ENCODE measurements around the gene ABCF3.
A peak's percentile ranks its signal among the peaks of the same experiment; 100 is the strongest.

Gene ABCF3

GRCh38 chr3:184211297-184211696 is 25.3 kb downstream of the ABCF3 start (continued):
- TF ChIP-seq, protein P1, sequence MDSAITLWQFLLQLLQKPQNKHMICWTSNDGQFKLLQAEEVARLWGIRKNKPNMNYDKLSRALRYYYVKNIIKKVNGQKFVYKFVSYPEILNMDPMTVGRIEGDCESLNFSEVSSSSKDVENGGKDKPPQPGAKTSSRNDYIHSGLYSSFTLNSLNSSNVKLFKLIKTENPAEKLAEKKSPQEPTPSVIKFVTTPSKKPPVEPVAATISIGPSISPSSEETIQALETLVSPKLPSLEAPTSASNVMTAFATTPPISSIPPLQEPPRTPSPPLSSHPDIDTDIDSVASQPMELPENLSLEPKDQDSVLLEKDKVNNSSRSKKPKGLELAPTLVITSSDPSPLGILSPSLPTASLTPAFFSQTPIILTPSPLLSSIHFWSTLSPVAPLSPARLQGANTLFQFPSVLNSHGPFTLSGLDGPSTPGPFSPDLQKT (IDR thresholded peaks at IDR 0.05; ENCODE audit: borderline replicate concordance, low read depth, low read length), result no peak
- TF ChIP-seq ZNF707 (tag by site-specific recombination; IDR thresholded peaks at IDR 0.05) (no peak), ZBTB17 (tag by site-specific recombination; IDR thresholded peaks at IDR 0.05) (no peak)

- ChIA-PET POLR2A (no interaction called here), CTCF (interaction anchor here (1.2 kb wide), 1 partner anchor 16 kb away, joined by 4 read pairs; no protein-coding TSS in a partner anchor)
- no peak overlapping the region for H3K27ac ChIP-seq (ENCODE audit: extremely low read depth, low read depth, low read length)
These were observed 25.7 kb downstream of the ABCF3 start for GRCh38 chr3:184211718-184212117.

DNA sequence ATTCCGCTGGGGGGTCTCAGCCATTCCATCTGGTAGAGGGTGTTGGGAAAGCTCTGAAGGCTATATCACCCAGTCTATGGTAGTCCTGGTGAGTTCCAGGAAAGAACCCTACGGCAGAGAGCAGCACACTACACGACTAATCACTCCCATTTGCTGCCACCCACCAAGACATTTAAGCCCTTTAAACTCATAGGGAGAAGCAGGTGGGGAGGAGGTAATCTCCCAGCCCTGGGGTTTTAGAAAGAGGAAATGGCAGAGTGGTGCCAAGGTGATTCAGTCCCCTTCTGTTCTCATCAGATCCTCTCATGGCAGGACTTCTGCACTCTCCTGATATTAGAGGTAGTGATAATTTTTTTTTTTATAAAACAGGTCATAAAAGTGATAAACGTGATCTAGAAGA is 32.8 kb downstream of the ABCF3 start:
- Histone ChIP-seq H3K9me3 (ENCODE audit: control insufficient read depth, insufficient read depth, low read depth, low read length) (no peaks in the 10 kb centered on the region), H3K36me3 (ENCODE audit: control insufficient read depth in 2 of 2, insufficient read depth in 1 of 2, low read length in 2 of 2) (no peaks in the 10 kb centered on the region), H3K4me1 (ENCODE audit: control insufficient read depth, insufficient read depth, low read length) (no peaks in the 10 kb centered on the region), H3K4me3 (ENCODE audit: low read depth, low read length) (no peak overlapping the region), H3K27ac (ENCODE audit: extremely low read depth, low read depth, low read length) (no peak overlapping the region)
- 0 out of 2 replicates have a peak, but pooled peaks have one; percentile 22 for TF ChIP-seq ZIC2 (tag by site-specific recombination; IDR thresholded peaks at IDR 0.05)
- no peak for TF ChIP-seq YY1 (tag by site-specific recombination; IDR thresholded peaks at IDR 0.05)
- CTCF ChIA-PET, result interaction anchor here (0.5 to 3.0 kb wide), 3 partner anchors 8 to 72 kb away, joined by 3 to 25 read pairs (median 5); no protein-coding TSS in a partner anchor
- POLR2A ChIA-PET, result no interaction called here

More at GRCh38 chr3:184211718-184212117, 25.7 kb downstream of the ABCF3 start:
- Histone ChIP-seq H3K9me3 (ENCODE audit: control insufficient read depth, insufficient read depth, low read depth, low read length) (no peaks in the 10 kb centered on the region), H3K4me3 (ENCODE audit: low read depth, low read length) (no peak overlapping the region), H3K36me3 (ENCODE audit: control insufficient read depth in 2 of 2, insufficient read depth in 1 of 2, low read length in 2 of 2) (no peaks in the 10 kb centered on the region), H3K4me1 (ENCODE audit: control insufficient read depth, insufficient read depth, low read length) (no peaks in the 10 kb centered on the region)
- no peak for TF ChIP-seq ZNF426 (tag by site-specific recombination; IDR thresholded peaks at IDR 0.05)
- TF ChIP-seq ZNF10 (tag by site-specific recombination; IDR thresholded peaks at IDR 0.05), result no peak
- no peak for TF ChIP-seq ZNF561 (tag by site-specific recombination; IDR thresholded peaks at IDR 0.05; ENCODE audit: borderline replicate concordance)
- TF ChIP-seq, protein P2, sequence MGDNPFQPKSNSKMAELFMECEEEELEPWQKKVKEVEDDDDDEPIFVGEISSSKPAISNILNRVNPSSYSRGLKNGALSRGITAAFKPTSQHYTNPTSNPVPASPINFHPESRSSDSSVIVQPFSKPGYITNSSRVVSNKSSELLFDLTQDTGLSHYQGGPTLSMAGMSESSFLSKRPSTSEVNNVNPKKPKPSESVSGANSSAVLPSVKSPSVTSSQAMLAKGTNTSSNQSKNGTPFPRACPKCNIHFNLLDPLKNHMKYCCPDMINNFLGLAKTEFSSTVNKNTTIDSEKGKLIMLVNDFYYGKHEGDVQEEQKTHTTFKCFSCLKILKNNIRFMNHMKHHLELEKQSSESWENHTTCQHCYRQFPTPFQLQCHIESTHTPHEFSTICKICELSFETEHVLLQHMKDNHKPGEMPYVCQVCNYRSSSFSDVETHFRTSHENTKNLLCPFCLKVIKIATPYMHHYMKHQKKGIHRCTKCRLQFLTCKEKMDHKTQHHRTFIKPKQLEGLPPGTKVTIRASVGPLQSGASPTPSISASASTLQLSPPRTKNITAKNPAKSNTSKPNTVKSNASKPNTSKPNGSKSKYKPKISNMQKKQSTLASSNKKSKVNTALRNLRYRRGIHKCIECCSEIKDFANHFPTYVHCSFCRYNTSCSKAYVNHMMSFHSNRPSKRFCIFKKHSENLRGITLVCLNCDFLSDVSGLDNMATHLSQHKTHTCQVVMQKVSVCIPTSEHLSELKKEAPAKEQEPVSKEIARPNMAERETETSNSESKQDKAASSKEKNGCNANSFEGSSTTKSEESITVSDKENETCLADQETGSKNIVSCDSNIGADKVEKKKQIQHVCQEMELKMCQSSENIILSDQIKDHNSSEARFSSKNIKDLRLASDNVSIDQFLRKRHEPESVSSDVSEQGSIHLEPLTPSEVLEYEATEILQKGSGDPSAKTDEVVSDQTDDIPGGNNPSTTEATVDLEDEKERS (tag by site-specific recombination; IDR thresholded peaks at IDR 0.05), result no peak
- no peak for TF ChIP-seq ZNF768 (tag by site-specific recombination; IDR thresholded peaks at IDR 0.05)
- TF ChIP-seq PRDM4 (tag by site-specific recombination; IDR thresholded peaks at IDR 0.05), result no peak

DNA sequence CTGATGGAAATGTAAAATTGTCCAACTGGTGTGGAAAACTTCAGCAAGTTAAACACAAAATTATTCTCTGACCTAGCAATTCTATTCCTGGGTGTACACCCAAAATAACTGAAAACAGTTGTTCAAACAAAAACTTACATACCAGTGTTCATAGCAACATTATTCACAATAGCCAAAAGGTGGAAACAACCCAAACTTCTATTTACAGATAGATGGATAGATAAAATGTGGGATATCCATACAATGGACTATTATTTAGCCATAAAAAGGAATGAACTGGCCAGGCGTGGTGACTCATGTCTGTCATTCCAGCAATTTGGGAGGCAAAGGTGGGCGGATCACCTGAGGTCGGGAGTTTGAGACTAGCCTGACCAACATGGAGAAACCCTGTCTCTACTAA is 36.5 kb downstream of the ABCF3 start:
- POLR2A ChIA-PET, result no interaction called here
- H3K36me3 ChIP-seq (ENCODE audit: control insufficient read depth in 2 of 2, insufficient read depth in 1 of 2, low read length in 2 of 2), result no peaks in the 10 kb centered on the region
- H3K27ac ChIP-seq (ENCODE audit: extremely low read depth, low read depth, low read length), result no peak overlapping the region
- CTCF ChIA-PET, result no interaction called here
- H3K9me3 ChIP-seq (ENCODE audit: control insufficient read depth, insufficient read depth, low read depth, low read length), result no peaks in the 10 kb centered on the region
- H3K4me3 ChIP-seq (ENCODE audit: low read depth, low read length), result no peak overlapping the region
- TF ChIP-seq ZNF112 (tag by site-specific recombination; IDR thresholded peaks at IDR 0.05), result no peak
- no peak for TF ChIP-seq ZNF677 (tag by site-specific recombination; IDR thresholded peaks at IDR 0.05)
- peak; percentile 16; the same call in 1 of the 2 replicates for TF ChIP-seq ZFHX2 (tag by site-specific recombination; conservative IDR thresholded peaks at IDR 0.05)
- H3K4me1 ChIP-seq (ENCODE audit: control insufficient read depth, insufficient read depth, low read length), result no peaks in the 10 kb centered on the region
